Subcutaneous abdominal adipose tissue (tissue), 5 donors: Measurements from ENCODE around the gene UHRF2.

Experiments
- H3K27ac ChIP-seq: one replicate; pipeline ENCODE4 v1.7.0; 2013; ENCODE audit warnings: low read depth, mild to moderate bottlenecking, inconsistent platforms, low read length, moderate library complexity
- H3K27me3 ChIP-seq, 5 donors: one replicate each; pipeline ENCODE4 v1.7.0; 2013; ENCODE audit warnings: low read length in 5 of 5, inconsistent platforms in 1 of 5; ENCODE audit not compliant: control insufficient read depth in 5 of 5, insufficient read depth in 4 of 5
- H3K36me3 ChIP-seq, 5 donors: one replicate each; pipeline ENCODE4 v1.7.0; 2013; ENCODE audit warnings: low read length in 5 of 5; ENCODE audit not compliant: control insufficient read depth in 5 of 5, insufficient read depth in 5 of 5
- H3K4me1 ChIP-seq, 5 donors: one replicate each; pipeline ENCODE4 v1.7.0; 2013; ENCODE audit warnings: low read length in 5 of 5, mild to moderate bottlenecking in 3 of 5, moderate library complexity in 1 of 5; ENCODE audit not compliant: control insufficient read depth in 5 of 5, insufficient read depth in 5 of 5
- H3K4me3 ChIP-seq, 5 donors: one replicate each; pipeline ENCODE4 v1.7.0; 2013; ENCODE audit warnings: low read length in 5 of 5, low read depth in 1 of 5
- H3K9ac ChIP-seq, 5 donors: one replicate each; pipeline ENCODE4 v1.7.0; 2013; ENCODE audit warnings: low read length in 5 of 5, mild to moderate bottlenecking in 4 of 5, moderate library complexity in 3 of 5
- H3K9me3 ChIP-seq, 5 donors: one replicate each; pipeline ENCODE4 v1.7.0; 2013; ENCODE audit warnings: low read length in 5 of 5; ENCODE audit not compliant: control insufficient read depth in 5 of 5
- donor health status: healthy.
- donor health status: healthy.
- donor health status: healthy.
- donor health status: healthy.
- donor health status: healthy.

The UHRF2 gene

DNA sequence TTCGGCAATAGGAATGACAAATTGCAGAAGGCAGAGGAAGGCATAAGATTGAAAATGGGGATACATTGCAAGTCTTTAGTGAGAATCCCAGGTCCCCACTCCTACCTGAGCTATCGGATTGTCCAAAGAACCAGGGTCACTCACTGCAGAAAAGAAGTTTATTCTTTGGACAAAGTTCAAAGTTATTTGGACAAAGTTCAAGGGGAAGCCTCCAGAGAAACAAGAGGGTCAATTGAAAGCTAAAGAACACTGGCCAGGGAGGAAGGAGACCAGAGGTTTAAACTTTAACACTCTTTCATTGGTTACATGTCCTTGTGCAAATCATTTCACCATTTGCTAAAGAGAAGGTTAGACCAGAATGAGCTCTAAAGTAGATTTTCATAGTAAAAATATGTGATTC lies 5.2 kb upstream of the UHRF2 start:
- no peak overlapping the region for H3K9ac ChIP-seq
- no peaks in the 10 kb centered on the region for H3K9me3 ChIP-seq

DNA sequence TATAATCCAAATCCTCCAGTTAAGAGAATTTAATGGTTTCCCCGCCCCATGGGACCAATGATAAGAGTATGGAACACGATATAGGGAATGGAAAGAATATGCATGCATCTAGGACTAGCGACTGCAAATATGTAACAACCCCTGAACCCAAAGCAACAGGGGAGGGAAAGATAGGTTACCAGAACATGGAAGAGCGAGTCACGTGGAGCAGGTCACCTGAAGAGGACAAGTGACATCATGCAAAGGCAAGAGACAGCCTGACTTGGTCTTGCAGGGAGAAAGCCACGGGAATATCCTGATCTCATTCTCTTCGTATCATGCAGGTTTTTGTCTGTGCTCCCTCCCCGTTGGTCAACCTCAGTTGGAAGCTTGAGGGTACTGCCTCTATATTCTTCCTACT lies 4.7 kb upstream of the UHRF2 start:
- Histone ChIP-seq H3K9ac (no peak overlapping the region), H3K4me3 (no peak overlapping the region), H3K27ac (no peak overlapping the region), H3K27me3 (no peaks in the 10 kb centered on the region), H3K9me3 (no peaks in the 10 kb centered on the region), H3K4me1 (peaks cover 0 to 8% (median 7%) of the 10 kb centered on the region in 5 donors), H3K36me3 (no peaks in the 10 kb centered on the region)

More for the DNA sequence above, 5.2 kb upstream of the UHRF2 start:
- no peak overlapping the region for H3K27ac ChIP-seq
- H3K4me3 ChIP-seq, result no peak overlapping the region
- H3K4me1 ChIP-seq, result peaks cover 0 to 8% (median 7%) of the 10 kb centered on the region in 5 donors
- no peaks in the 10 kb centered on the region for H3K36me3 ChIP-seq
- H3K27me3 ChIP-seq, result no peaks in the 10 kb centered on the region

GRCh38 chr9:6409811-6410210 lies 3.2 kb upstream of the UHRF2 start:
- Histone ChIP-seq H3K27me3 (no peaks in the 10 kb centered on the region), H3K9me3 (no peaks in the 10 kb centered on the region), H3K36me3 (no peaks in the 10 kb centered on the region), H3K9ac (no peak overlapping the region), H3K4me1 (peaks cover 2 to 23% (median 17%) of the 10 kb centered on the region in 5 donors), H3K27ac (no peak overlapping the region), H3K4me3 (no peak overlapping the region)

GRCh38 chr9:6410633-6411032 lies 2.4 kb upstream of the UHRF2 start:
- no peak overlapping the region for H3K9ac ChIP-seq
- no peaks in the 10 kb centered on the region for H3K9me3 ChIP-seq
- no peak overlapping the region for H3K27ac ChIP-seq
- H3K27me3 ChIP-seq, result no peaks in the 10 kb centered on the region
- H3K4me3 ChIP-seq, result no peak overlapping the region
- no peaks in the 10 kb centered on the region for H3K36me3 ChIP-seq
- H3K4me1 ChIP-seq, result peaks cover 3 to 30% (median 22%) of the 10 kb centered on the region in 5 donors

- Histone ChIP-seq H3K4me3 (peak overlapping the region; percentile 89 to 99 (median 93)), H3K9ac (peak overlapping the region; percentile 77 to 96 (median 90)), H3K36me3 (no peaks in the 10 kb centered on the region), H3K27me3 (no peaks in the 10 kb centered on the region), H3K4me1 (peaks cover 3 to 35% (median 27%) of the 10 kb centered on the region in 5 donors), H3K9me3 (no peaks in the 10 kb centered on the region), H3K27ac (peak overlapping the region; percentile 80)
Observed at GRCh38 chr9:6413365-6414246, 607 bp downstream of the UHRF2 start.

- Histone ChIP-seq H3K4me1 (peaks cover 3 to 40% (median 28%) of the 10 kb centered on the region in 5 donors), H3K27ac (peak overlapping the region; percentile 80), H3K27me3 (no peaks in the 10 kb centered on the region)
Observed at GRCh38 chr9:6414247-6414641, 1.2 kb downstream of the UHRF2 start.

DNA sequence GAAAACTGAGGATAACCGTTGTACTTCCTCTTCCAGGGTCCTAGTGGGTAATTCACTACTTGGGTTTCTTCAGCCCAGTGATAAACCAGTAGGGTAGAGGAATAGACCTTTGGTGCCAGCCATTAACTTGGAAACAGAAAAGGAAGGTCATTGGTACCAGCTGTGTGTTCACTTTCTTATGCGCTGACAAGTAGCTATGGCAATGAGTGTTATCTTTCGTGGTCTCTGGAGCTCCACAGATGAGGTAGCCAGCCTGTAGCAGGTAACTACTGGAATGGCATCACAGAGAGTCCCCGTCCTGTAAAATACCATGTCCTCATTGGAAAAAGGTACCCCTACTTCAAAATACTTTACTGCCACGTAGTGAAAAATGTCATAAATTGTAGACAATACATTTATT lies 2.3 kb downstream of the UHRF2 start:
- no peaks in the 10 kb centered on the region for H3K9me3 ChIP-seq
- peaks cover 3 to 40% (median 28%) of the 10 kb centered on the region in 5 donors for H3K4me1 ChIP-seq
- no peak overlapping the region for H3K9ac ChIP-seq
- H3K27me3 ChIP-seq, result no peaks in the 10 kb centered on the region
- H3K36me3 ChIP-seq, result no peaks in the 10 kb centered on the region
- H3K4me3 ChIP-seq, result peak overlapping the region in 2 of 5 donors; percentile 89 to 90
- H3K27ac ChIP-seq, result no peak overlapping the region

More at GRCh38 chr9:6414247-6414641, 1.2 kb downstream of the UHRF2 start:
- Histone ChIP-seq H3K4me3 (peak overlapping the region; percentile 89 to 99 (median 93)), H3K36me3 (no peaks in the 10 kb centered on the region), H3K9me3 (no peaks in the 10 kb centered on the region), H3K9ac (peak overlapping the region; percentile 77 to 96 (median 90))

DNA sequence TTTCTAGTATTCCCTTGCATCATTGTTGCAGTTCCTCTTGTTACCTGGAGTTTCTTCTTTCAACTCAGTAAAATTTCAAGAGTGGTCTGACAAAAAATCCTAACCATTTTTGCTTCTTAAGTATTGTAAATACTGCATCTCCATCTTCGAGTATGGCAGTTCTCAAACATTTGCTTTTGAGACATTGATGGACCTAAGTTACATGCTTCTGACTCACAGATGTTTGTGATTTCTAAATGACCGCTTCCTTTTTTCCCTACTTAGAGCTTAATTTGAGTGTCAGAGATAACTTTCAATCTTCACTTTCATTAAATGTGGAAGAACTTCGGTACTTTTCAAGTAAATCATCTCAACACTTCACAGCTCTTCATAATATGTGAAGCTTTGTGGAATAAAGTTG lies 4.2 kb downstream of the UHRF2 start:
- Histone ChIP-seq H3K9ac (peak overlapping the region in 1 of 5 donors; percentile 30), H3K36me3 (peaks cover 0 to 4% (median 2%) of the 10 kb centered on the region in 5 donors), H3K27me3 (no peaks in the 10 kb centered on the region), H3K9me3 (no peaks in the 10 kb centered on the region), H3K4me1 (peaks cover 3 to 38% (median 26%) of the 10 kb centered on the region in 5 donors), H3K4me3 (no peak overlapping the region), H3K27ac (no peak overlapping the region)

GRCh38 chr9:6418764-6419163 lies 5.8 kb downstream of the UHRF2 start:
- Histone ChIP-seq H3K9ac (no peak overlapping the region), H3K9me3 (no peaks in the 10 kb centered on the region), H3K27me3 (no peaks in the 10 kb centered on the region), H3K36me3 (peaks cover 0 to 5% (median 2%) of the 10 kb centered on the region in 5 donors), H3K4me1 (peaks cover 3 to 28% (median 20%) of the 10 kb centered on the region in 5 donors), H3K4me3 (no peak overlapping the region), H3K27ac (no peak overlapping the region)

DNA sequence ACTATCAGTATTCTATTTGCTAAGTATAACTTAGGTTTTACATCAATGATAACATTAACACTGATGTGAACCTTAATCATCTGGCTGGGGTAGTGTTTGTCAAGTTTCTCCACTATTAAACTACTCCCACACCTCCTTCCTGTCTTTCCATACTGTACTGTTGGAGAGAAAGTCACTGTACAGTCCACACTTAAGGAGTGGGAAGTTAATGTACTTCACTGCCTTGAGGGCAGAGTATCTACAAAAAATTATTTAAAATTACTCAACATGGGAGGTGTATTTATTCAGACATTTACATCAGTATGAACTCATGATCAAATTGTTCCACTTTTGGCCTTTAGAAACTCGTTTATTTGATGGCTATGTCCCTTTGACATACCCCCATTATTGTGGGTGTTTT lies 11.9 kb downstream of the UHRF2 start:
- Histone ChIP-seq H3K4me3 (no peak overlapping the region), H3K36me3 (peaks cover 0 to 5% (median 2%) of the 10 kb centered on the region in 5 donors), H3K27me3 (no peaks in the 10 kb centered on the region), H3K9ac (no peak overlapping the region), H3K4me1 (no peaks in the 10 kb centered on the region), H3K27ac (no peak overlapping the region), H3K9me3 (no peaks in the 10 kb centered on the region)
